Activated T-cell treated with anti-CD3 and anti-CD28 coated beads, Interleukin-2, amount 50 U/mL, for 72 hours (primary cell): ENCODE results near the gene FOXP2. TPM values are rescaled to one million over a fixed set of nuclear protein-coding genes. Genes with fewer than 3 reads are reported as not detected.
"Not testable (repeated sequence)": the region's sequence is repeated elsewhere in the genome, so short reads cannot be mapped to it uniquely, and the experiment has no call there.

ENCODE experiments used
- ATAC-seq, 2 donors: fragments of 150-1000 bp; cut with Tn5 transposase; replicated peaks in 1 of 2; 2 replicates each; pipeline ENCODE4 v1.10.0; 2021; ENCODE audit warnings: moderate library complexity in 2 of 2, mild to moderate bottlenecking in 1 of 2
- DNase-seq, 2 donors: peaks; one replicate each; pipeline ENCODE4 v3.0.0; 2021 to 2022; ENCODE audit warnings: mixed read lengths in 1 of 2
- H3K27ac Mint-ChIP-seq: one replicate; pipeline ENCODE4 v1.8.0; 2022; ENCODE audit warnings: mild to moderate bottlenecking, moderate library complexity, mixed read lengths
- H3K27me3 Mint-ChIP-seq: one replicate; pipeline ENCODE4 v1.8.0; 2022; ENCODE audit warnings: low read depth, mixed read lengths
- H3K36me3 Mint-ChIP-seq, 2 donors: one replicate each; pipeline ENCODE4 v1.8.0; 2022; ENCODE audit warnings: mixed read lengths in 2 of 2, mild to moderate bottlenecking in 1 of 2; ENCODE audit not compliant: insufficient read depth in 2 of 2
- H3K4me1 Mint-ChIP-seq: one replicate; pipeline ENCODE4 v1.8.0; 2022; ENCODE audit warnings: low read depth, mixed read lengths
- H3K4me3 Mint-ChIP-seq, 2 donors: one replicate each; pipeline ENCODE4 v1.8.0; 2022; ENCODE audit warnings: mild to moderate bottlenecking in 2 of 2, mixed read lengths in 2 of 2, moderate library complexity in 2 of 2
- H3K9me3 Mint-ChIP-seq, 2 donors: one replicate each; pipeline ENCODE4 v1.8.0; 2022; ENCODE audit warnings: mixed read lengths in 2 of 2
- total RNA-seq, 2 donors: library from RNA; stranded (reverse); gene quantifications; one replicate each; pipeline ENCODE4 v1.2.3, GENCODE V29; 2022

Gene FOXP2
- total RNA-seq, 2 donors from 2014 or later = not detected

GRCh38 chr7:114590298-114590697 lies 175.7 kb downstream of the FOXP2 start:
- Mint-ChIP-seq H3K4me3 (no peak overlapping the region), H3K27ac (no peak overlapping the region), H3K4me1 (no peaks in the 10 kb centered on the region), H3K27me3 (no peaks in the 10 kb centered on the region), H3K9me3 (no peaks in the 10 kb centered on the region), H3K36me3 (no peaks in the 10 kb centered on the region)
- DNase-seq (no peak), ATAC-seq (no peak)

- H3K27ac Mint-ChIP-seq = no peak overlapping the region
- DNase-seq = no peak
- no peak for ATAC-seq
- no peaks in the 10 kb centered on the region for H3K9me3 Mint-ChIP-seq
- no peak overlapping the region for H3K4me3 Mint-ChIP-seq
- no peaks in the 10 kb centered on the region for H3K27me3 Mint-ChIP-seq
- no peaks in the 10 kb centered on the region for H3K36me3 Mint-ChIP-seq
- H3K4me1 Mint-ChIP-seq = no peaks in the 10 kb centered on the region
Measured at GRCh38 chr7:114598946-114599345, 184.3 kb downstream of the FOXP2 start.

GRCh38 chr7:114606100-114606499 lies 191.5 kb downstream of the FOXP2 start:
- no peak overlapping the region for H3K4me3 Mint-ChIP-seq
- no peak for DNase-seq
- H3K27me3 Mint-ChIP-seq = no peaks in the 10 kb centered on the region
- H3K9me3 Mint-ChIP-seq = no peaks in the 10 kb centered on the region
- ATAC-seq = no peak
- no peaks in the 10 kb centered on the region for H3K36me3 Mint-ChIP-seq
- no peak overlapping the region for H3K27ac Mint-ChIP-seq
- no peaks in the 10 kb centered on the region for H3K4me1 Mint-ChIP-seq

- H3K36me3 Mint-ChIP-seq, DNase-seq, H3K27me3 Mint-ChIP-seq, H3K4me1 Mint-ChIP-seq, H3K9me3 Mint-ChIP-seq, H3K27ac Mint-ChIP-seq, ATAC-seq, H3K4me3 Mint-ChIP-seq: not testable (repeated sequence)
Measured at GRCh38 chr7:114608822-114609221, 194.2 kb downstream of the FOXP2 start.

- H3K27ac Mint-ChIP-seq = no peak overlapping the region
- peaks cover 12% of the 10 kb centered on the region for H3K27me3 Mint-ChIP-seq
- H3K4me1 Mint-ChIP-seq = no peaks in the 10 kb centered on the region
- no peak for DNase-seq
- no peak for ATAC-seq
- no peaks in the 10 kb centered on the region for H3K9me3 Mint-ChIP-seq
- H3K4me3 Mint-ChIP-seq = no peak overlapping the region
- no peaks in the 10 kb centered on the region for H3K36me3 Mint-ChIP-seq
Measured at GRCh38 chr7:114620208-114620607, 205.6 kb downstream of the FOXP2 start.

- Mint-ChIP-seq H3K27me3 (peaks cover 12% of the 10 kb centered on the region), H3K27ac (no peak overlapping the region), H3K4me3 (no peak overlapping the region), H3K9me3 (no peaks in the 10 kb centered on the region), H3K4me1 (no peaks in the 10 kb centered on the region), H3K36me3 (no peaks in the 10 kb centered on the region)
- ATAC-seq = no peak
- DNase-seq = no peak
Measured at GRCh38 chr7:114622221-114622620, 207.6 kb downstream of the FOXP2 start.

GRCh38 chr7:114623146-114623545 lies 208.5 kb downstream of the FOXP2 start:
- H3K9me3 Mint-ChIP-seq = no peaks in the 10 kb centered on the region
- DNase-seq = no peak
- peaks cover 13% of the 10 kb centered on the region for H3K27me3 Mint-ChIP-seq
- H3K4me3 Mint-ChIP-seq = no peak overlapping the region
- H3K36me3 Mint-ChIP-seq = no peaks in the 10 kb centered on the region
- ATAC-seq = no peak
- H3K4me1 Mint-ChIP-seq = no peaks in the 10 kb centered on the region
- no peak overlapping the region for H3K27ac Mint-ChIP-seq

GRCh38 chr7:114627231-114627630 lies 212.6 kb downstream of the FOXP2 start:
- Mint-ChIP-seq H3K9me3 (no peaks in the 10 kb centered on the region), H3K4me1 (no peaks in the 10 kb centered on the region), H3K36me3 (no peaks in the 10 kb centered on the region), H3K27ac (no peak overlapping the region), H3K4me3 (no peak overlapping the region), H3K27me3 (peaks cover 14% of the 10 kb centered on the region)
- ATAC-seq = no peak
- DNase-seq = no peak

GRCh38 chr7:114628362-114628761 lies 213.7 kb downstream of the FOXP2 start:
- Mint-ChIP-seq H3K4me1 (no peaks in the 10 kb centered on the region), H3K4me3 (no peak overlapping the region), H3K27me3 (peaks cover 11% of the 10 kb centered on the region), H3K36me3 (no peaks in the 10 kb centered on the region), H3K9me3 (no peaks in the 10 kb centered on the region), H3K27ac (no peak overlapping the region)
- ATAC-seq (no peak), DNase-seq (no peak)

GRCh38 chr7:114629762-114630161 lies 215.1 kb downstream of the FOXP2 start:
- ATAC-seq = no peak
- H3K27ac Mint-ChIP-seq = no peak overlapping the region

GRCh38 chr7:114630201-114630990 lies 215.8 kb downstream of the FOXP2 start:
- Mint-ChIP-seq H3K27ac (no peak overlapping the region), H3K36me3 (no peaks in the 10 kb centered on the region)

More at GRCh38 chr7:114629762-114630161, 215.1 kb downstream of the FOXP2 start:
- no peaks in the 10 kb centered on the region for H3K9me3 Mint-ChIP-seq
- DNase-seq = no peak
- H3K4me1 Mint-ChIP-seq = no peaks in the 10 kb centered on the region
- no peak overlapping the region for H3K4me3 Mint-ChIP-seq
- no peaks in the 10 kb centered on the region for H3K36me3 Mint-ChIP-seq
- peaks cover 5% of the 10 kb centered on the region for H3K27me3 Mint-ChIP-seq

GRCh38 chr7:114631249-114631822 lies 216.7 kb downstream of the FOXP2 start:
- Mint-ChIP-seq H3K27me3 (peaks cover 5% of the 10 kb centered on the region), H3K27ac (no peak overlapping the region), H3K9me3 (no peaks in the 10 kb centered on the region), H3K36me3 (no peaks in the 10 kb centered on the region), H3K4me3 (no peak overlapping the region), H3K4me1 (no peaks in the 10 kb centered on the region)
- ATAC-seq = no peak
- DNase-seq = no peak

More at GRCh38 chr7:114630201-114630990, 215.8 kb downstream of the FOXP2 start:
- Mint-ChIP-seq H3K27me3 (peaks cover 5% of the 10 kb centered on the region), H3K4me3 (no peak overlapping the region), H3K4me1 (no peaks in the 10 kb centered on the region), H3K9me3 (no peaks in the 10 kb centered on the region)
- ATAC-seq = no peak
- no peak for DNase-seq

GRCh38 chr7:114639451-114639850 lies 224.8 kb downstream of the FOXP2 start:
- DNase-seq (no peak), ATAC-seq (no peak)
- H3K36me3 Mint-ChIP-seq = no peaks in the 10 kb centered on the region
- H3K27ac Mint-ChIP-seq = no peak overlapping the region
- H3K4me1 Mint-ChIP-seq = no peaks in the 10 kb centered on the region
- no peak overlapping the region for H3K4me3 Mint-ChIP-seq
- no peaks in the 10 kb centered on the region for H3K9me3 Mint-ChIP-seq
- H3K27me3 Mint-ChIP-seq = no peaks in the 10 kb centered on the region

- Mint-ChIP-seq H3K27ac (no peak overlapping the region), H3K9me3 (no peaks in the 10 kb centered on the region), H3K36me3 (no peaks in the 10 kb centered on the region), H3K4me3 (no peak overlapping the region), H3K27me3 (no peaks in the 10 kb centered on the region), H3K4me1 (no peaks in the 10 kb centered on the region)
- no peak for ATAC-seq
- DNase-seq = no peak
Measured at GRCh38 chr7:114644455-114644854, 229.8 kb downstream of the FOXP2 start.
